Measurements from ENCODE around the gene TIMP2.
"Not testable (repeated sequence)": the region's sequence is repeated elsewhere in the genome, so short reads cannot be mapped to it uniquely, and the experiment has no call there.

TIMP2 gene

GRCh38 chr17:78918979-78919378 lies 6.2 kb downstream of the TIMP2 start:
- in situ Hi-C loops (cut with MboI; ENCODE audit: low pct_unique_long_range_greater_than_20kb, low sequenced_read_pairs, unreplicated experiment): no loop called here
- DNase-seq (ENCODE audit: low spot score): no peak
- TF ChIP-seq CTCF (IDR thresholded peaks at IDR 0.05; ENCODE audit: extremely low read depth, insufficient read depth, missing control alignments): no peak

GRCh38 chr17:78917451-78918275 lies 7.5 kb downstream of the TIMP2 start:
- DNase-seq (ENCODE audit: low spot score): no peak
- in situ Hi-C loops (cut with MboI; ENCODE audit: low pct_unique_long_range_greater_than_20kb, low sequenced_read_pairs, unreplicated experiment): no loop called here
- TF ChIP-seq CTCF (IDR thresholded peaks at IDR 0.05; ENCODE audit: extremely low read depth, insufficient read depth, missing control alignments): no peak

GRCh38 chr17:78915872-78916632 lies 9.1 kb downstream of the TIMP2 start:
- no peak for DNase-seq (ENCODE audit: low spot score)
- in situ Hi-C loops (cut with MboI; ENCODE audit: low pct_unique_long_range_greater_than_20kb, low sequenced_read_pairs, unreplicated experiment): no loop called here
- TF ChIP-seq CTCF (IDR thresholded peaks at IDR 0.05; ENCODE audit: extremely low read depth, insufficient read depth, missing control alignments): no peak

GRCh38 chr17:78913115-78913514 lies 12.1 kb downstream of the TIMP2 start:
- in situ Hi-C loops (cut with MboI; ENCODE audit: low pct_unique_long_range_greater_than_20kb, low sequenced_read_pairs, unreplicated experiment): no loop called here
- no peak for DNase-seq (ENCODE audit: low spot score)
- TF ChIP-seq CTCF (IDR thresholded peaks at IDR 0.05; ENCODE audit: extremely low read depth, insufficient read depth, missing control alignments): no peak

- DNase-seq (ENCODE audit: low spot score): no peak
- no peak for TF ChIP-seq CTCF (IDR thresholded peaks at IDR 0.05; ENCODE audit: extremely low read depth, insufficient read depth, missing control alignments)
- in situ Hi-C loops (cut with MboI; ENCODE audit: low pct_unique_long_range_greater_than_20kb, low sequenced_read_pairs, unreplicated experiment): no loop called here
Observed at GRCh38 chr17:78912082-78912481, 13.1 kb downstream of the TIMP2 start.

- in situ Hi-C loops (cut with MboI; ENCODE audit: low pct_unique_long_range_greater_than_20kb, low sequenced_read_pairs, unreplicated experiment): not testable (repeated sequence)
Observed at GRCh38 chr17:78911543-78911942, 13.6 kb downstream of the TIMP2 start.

More at GRCh38 chr17:78911543-78911942, 13.6 kb downstream of the TIMP2 start:
- not testable (repeated sequence) for DNase-seq (ENCODE audit: low spot score)

Measured in GM13977 (cell line).